22Rv1 (cell line): ENCODE measurements around the gene KIF26B.

Experiments
- H3K27ac ChIP-seq: fragments of 450-650 bp; 2 replicates; pipeline ENCODE4 v1.5.1; 2017
- ZFX ChIP-seq: fragments of 450-650 bp; IDR thresholded peaks from 2 replicates; pipeline ENCODE4 v1.6.1; 2017; ENCODE audit warnings: antibody characterized with exemption, borderline replicate concordance
- TF ChIP-seq, protein P1 (sequence below): fragments of 450-650 bp; IDR thresholded peaks from 2 replicates; pipeline ENCODE4 v1.5.1; 2017; ENCODE audit warnings: mild to moderate bottlenecking

The KIF26B gene

DNA sequence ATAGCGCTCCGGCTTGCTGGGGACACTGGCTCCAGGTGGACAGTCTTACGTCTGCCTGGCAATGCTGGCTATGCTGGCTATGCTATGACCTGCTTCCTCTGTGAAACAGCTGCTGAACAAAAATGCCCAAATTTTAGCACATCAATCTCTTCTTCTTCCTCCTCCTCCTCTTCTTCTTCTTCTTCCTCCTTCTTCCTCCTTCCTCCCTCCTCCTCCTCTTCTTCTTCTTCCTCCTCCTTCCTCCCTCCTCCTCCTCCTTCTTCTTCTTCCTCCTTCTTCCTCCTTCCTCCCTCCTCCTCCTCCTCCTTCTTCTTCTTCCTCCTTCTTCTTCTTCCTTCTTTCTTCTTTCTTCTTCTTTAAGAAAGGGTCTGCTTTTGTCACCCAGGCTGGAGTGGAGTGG, 401.3 kb downstream of the KIF26B start:
- H3K27ac ChIP-seq, result no peak overlapping the region
- TF ChIP-seq ZFX, result no peak
- TF ChIP-seq, protein P1, sequence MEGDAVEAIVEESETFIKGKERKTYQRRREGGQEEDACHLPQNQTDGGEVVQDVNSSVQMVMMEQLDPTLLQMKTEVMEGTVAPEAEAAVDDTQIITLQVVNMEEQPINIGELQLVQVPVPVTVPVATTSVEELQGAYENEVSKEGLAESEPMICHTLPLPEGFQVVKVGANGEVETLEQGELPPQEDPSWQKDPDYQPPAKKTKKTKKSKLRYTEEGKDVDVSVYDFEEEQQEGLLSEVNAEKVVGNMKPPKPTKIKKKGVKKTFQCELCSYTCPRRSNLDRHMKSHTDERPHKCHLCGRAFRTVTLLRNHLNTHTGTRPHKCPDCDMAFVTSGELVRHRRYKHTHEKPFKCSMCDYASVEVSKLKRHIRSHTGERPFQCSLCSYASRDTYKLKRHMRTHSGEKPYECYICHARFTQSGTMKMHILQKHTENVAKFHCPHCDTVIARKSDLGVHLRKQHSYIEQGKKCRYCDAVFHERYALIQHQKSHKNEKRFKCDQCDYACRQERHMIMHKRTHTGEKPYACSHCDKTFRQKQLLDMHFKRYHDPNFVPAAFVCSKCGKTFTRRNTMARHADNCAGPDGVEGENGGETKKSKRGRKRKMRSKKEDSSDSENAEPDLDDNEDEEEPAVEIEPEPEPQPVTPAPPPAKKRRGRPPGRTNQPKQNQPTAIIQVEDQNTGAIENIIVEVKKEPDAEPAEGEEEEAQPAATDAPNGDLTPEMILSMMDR, result no peak

DNA sequence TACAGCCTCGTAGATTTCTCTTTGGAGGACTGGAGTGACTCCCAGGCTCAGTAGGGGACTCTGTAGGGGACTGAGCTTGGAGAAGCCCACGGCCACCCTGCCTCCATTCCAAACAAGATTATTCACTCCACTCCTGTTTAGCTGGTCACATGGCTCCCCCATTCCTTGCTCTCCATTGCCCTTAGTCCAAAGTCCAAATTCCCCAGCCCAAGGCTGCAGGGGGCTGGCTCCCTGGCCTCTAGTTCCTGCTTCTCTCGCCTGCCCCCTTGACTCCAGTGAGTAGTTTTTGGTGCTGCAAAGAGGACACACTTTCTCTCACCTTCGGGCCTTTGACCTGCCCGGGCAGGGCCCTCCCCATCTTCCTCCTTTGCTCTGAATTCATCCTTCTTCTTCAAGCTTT, 403.3 kb downstream of the KIF26B start:
- H3K27ac ChIP-seq, result no peak overlapping the region

DNA sequence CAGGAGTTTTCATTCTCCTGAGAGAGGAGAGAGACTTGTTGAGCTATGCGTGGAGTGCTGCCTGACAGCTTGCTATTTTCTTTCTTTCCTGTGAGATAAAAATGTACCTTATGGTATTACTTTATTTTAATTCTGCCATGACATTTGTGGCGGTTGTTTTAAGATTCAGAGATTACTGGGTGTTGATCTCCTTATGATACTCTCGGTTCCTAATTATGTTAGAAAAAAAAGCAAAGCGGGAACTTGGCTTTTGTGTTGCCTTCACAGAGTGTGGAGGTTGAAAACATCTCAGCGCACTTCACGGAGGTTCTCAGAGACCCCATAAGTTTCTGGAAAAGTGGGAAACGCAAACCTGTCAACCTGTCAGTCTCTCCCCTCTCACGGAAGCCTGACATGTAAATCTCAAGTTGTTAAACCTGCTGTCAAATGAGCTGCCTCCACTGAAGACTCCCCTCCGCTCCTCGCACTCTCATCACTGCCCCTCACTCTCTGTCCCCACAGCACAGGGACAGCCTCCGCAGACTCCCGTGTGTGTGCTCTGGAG, 405.6 kb downstream of the KIF26B start:
- H3K27ac ChIP-seq, result no peak overlapping the region
- TF ChIP-seq ZFX, result no peak
- TF ChIP-seq, protein P1, result no peak

More for the DNA sequence above, 403.3 kb downstream of the KIF26B start:
- no peak for TF ChIP-seq ZFX
- TF ChIP-seq, protein P1, result no peak

DNA sequence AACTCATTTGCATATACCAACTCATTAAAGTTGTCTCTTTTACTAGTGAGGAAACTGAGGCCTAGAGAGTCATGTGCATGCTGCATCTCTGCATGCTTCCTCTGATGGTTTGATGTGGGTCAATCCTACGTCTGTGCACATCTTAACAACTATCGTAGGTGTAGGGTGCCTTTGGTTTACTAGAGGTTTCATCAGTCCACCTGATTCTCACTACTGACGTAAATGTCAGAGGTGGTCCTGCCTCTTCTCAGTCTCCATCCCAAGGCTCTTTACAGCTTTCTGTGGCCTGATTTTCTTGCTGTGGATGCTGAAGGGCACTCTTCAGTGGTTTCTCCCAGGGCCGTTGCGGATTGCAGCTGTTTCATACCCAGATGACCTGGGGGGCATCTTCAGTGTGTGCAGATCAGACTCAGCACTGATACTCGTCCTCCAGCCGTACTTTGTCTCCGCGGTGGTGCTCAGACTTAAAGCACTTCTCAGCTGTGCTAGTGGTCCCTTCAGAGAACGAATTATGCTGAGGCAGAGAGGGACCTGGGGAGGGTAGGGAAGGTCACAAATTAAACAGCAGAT, 407.0 kb downstream of the KIF26B start:
- no peak for TF ChIP-seq ZFX
- TF ChIP-seq, protein P1, result no peak

DNA sequence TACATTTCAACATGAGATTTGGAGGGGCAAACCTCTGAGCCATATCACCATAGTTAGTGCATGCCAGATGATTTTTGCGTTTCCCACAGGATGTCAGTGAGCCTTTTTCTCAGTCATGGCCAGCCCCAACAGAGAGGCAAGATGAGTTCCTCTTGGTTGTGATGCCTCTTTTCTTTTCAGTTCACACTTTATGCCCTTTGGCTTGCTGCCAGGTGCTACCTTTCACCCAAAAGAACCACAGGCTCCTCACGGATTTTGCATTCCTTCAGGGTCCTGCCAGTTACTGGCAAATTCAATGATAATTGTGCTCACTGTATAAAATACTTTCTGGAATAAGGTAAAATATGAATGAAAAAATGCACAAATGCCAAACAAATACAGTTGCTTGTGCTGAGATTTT, 411.3 kb downstream of the KIF26B start:
- H3K27ac ChIP-seq, result no peak overlapping the region
- TF ChIP-seq ZFX, result no peak
- TF ChIP-seq, protein P1, result no peak

More for the DNA sequence above, 407.0 kb downstream of the KIF26B start:
- no peak overlapping the region for H3K27ac ChIP-seq

DNA sequence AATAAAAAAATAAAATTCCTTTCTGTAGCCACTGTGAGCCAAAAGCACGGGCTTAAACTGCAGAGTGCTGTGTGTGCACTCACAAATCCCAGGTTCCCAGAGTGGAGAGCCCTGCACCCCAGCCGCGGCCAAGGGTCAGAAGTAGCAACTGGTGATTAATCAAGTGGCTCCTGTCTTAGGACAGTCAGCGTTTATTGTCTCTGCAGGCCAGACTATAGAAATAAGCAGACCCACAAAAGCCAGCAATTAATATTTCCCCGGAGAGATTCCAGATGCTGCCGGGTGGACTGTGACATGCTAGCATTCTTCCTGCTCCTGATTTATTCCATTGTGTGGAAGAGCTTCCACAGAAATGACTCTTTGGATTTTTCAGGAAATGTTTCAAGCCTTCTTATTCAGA, 412.2 kb downstream of the KIF26B start:
- no peak for TF ChIP-seq ZFX
- TF ChIP-seq, protein P1, result no peak

DNA sequence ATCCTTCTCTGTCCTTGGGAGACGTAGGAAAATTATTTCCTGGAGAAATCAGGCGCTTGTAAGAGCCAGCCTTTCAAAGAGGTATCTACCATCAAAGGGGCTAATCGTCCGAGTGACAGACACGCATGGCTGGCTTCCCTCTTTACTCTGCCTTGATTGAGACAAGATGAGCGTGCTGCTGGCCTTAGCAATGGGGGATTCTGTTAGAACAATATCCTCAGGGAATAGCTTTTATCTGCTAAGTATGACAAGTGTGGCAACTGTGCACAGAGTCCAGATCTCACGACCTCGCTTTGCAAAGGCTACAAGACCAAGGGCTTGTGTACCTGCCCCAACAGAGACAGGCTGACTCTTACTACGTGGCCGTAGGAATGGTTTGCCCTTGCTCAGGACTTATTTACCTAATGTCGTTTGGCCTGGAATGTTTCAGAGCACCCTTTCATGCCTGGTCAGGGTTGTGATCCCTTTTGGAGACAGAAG, 417.1 kb downstream of the KIF26B start:
- TF ChIP-seq ZFX, result no peak
- TF ChIP-seq, protein P1, result no peak
- H3K27ac ChIP-seq, result no peak overlapping the region

More for the DNA sequence above, 412.2 kb downstream of the KIF26B start:
- H3K27ac ChIP-seq, result no peak overlapping the region
